Loucy (cell line): ENCODE results near the gene KCNH2.

ENCODE experiments used
- CTCF ChIP-seq: fragments of 200-600 bp; sonication (generic); conservative IDR thresholded peaks from 2 replicates; pipeline ENCODE4 v1.5.1; 2014; ENCODE audit warnings: mild to moderate bottlenecking, antibody characterized with exemption, low read length
- EZH2phosphoT487 ChIP-seq: fragments of 200-600 bp; IDR thresholded peaks from 2 replicates; pipeline ENCODE4 v1.6.1; 2018; ENCODE audit warnings: antibody characterized with exemption, mild to moderate bottlenecking, moderate library complexity, borderline replicate concordance

GRCh38 chr7:150962290-150962552 is 15.9 kb downstream of the KCNH2 start:
- no peak for TF ChIP-seq CTCF
- TF ChIP-seq EZH2phosphoT487 = no peak
